OCI-LY7 (cell line): ENCODE measurements around the gene ADRB1. TPM values are rescaled to one million over a fixed set of nuclear protein-coding genes. Genes with fewer than 3 reads are reported as not detected.

Experiments used
- Bru-seq: library from RNA; stranded (reverse); fragments of 400-500 nt; gene quantifications from one replicate; lab custom pipeline; 2021; lab: Mats Ljungman, UMichigan
- BruChase-seq, 2 experiments: library from RNA; stranded (reverse); fragments of 400-500 nt; gene quantifications; one replicate each; lab custom pipeline; 2021; lab: Mats Ljungman, UMichigan
- BruUV-seq: library from RNA; stranded (reverse); fragments of 400-500 nt; replicated peaks from 2 replicates; lab custom pipeline; 2021; lab: Mats Ljungman, UMichigan
- CTCF ChIA-PET: fragments of 300-600 bp; sonication (Branson Sonifier 250); formaldehyde crosslinking; loops from one replicate; lab custom pipeline; 2022; ENCODE audit warnings: antibody characterized with exemption; ENCODE audit not compliant: unreplicated experiment; lab: Charles Lee
- POLR2A ChIA-PET: fragments of 300-600 bp; sonication (Branson Sonifier 250); formaldehyde crosslinking; loops from one replicate; lab custom pipeline; 2022; ENCODE audit warnings: antibody characterized with exemption; lab: Charles Lee
- DNase-seq: peaks from one replicate; pipeline ENCODE4 v3.0.0-alpha.2; 2015; ENCODE audit warnings: low spot score
- H2AFZ ChIP-seq: fragments of 200-600 bp; sonication (generic), shearing (Covaris generic); 2 replicates; pipeline ENCODE4 v1.6.1; 2014; ENCODE audit warnings: mild to moderate bottlenecking, antibody characterized with exemption, low read length, moderate library complexity
- H3K27ac ChIP-seq: fragments of 200-600 bp; sonication (generic); 2 replicates; pipeline ENCODE4 v1.5.1; 2014; ENCODE audit warnings: mixed run types, low read depth, mild to moderate bottlenecking, moderate library complexity, low read length, inconsistent platforms; ENCODE audit not compliant: poor library complexity, severe bottlenecking
- H3K36me3 ChIP-seq: fragments of 200-600 bp; sonication (generic); 2 replicates; pipeline ENCODE4 v1.6.1; 2014; ENCODE audit warnings: mild to moderate bottlenecking, antibody characterized with exemption, low read length, moderate library complexity, mixed read lengths; ENCODE audit not compliant: insufficient read depth
- H3K4me1 ChIP-seq: fragments of 200-600 bp; sonication (generic); 2 replicates; pipeline ENCODE4 v1.5.1; 2014; ENCODE audit warnings: mild to moderate bottlenecking, low read length; ENCODE audit not compliant: insufficient read depth, poor library complexity, severe bottlenecking
- H3K4me2 ChIP-seq: fragments of 200-600 bp; sonication (generic); 2 replicates; pipeline ENCODE4 v1.6.1; 2014; ENCODE audit warnings: mild to moderate bottlenecking, low read length
- H3K4me3 ChIP-seq: fragments of 200-600 bp; sonication (generic); 2 replicates; pipeline ENCODE4 v1.5.1; 2014; ENCODE audit warnings: mild to moderate bottlenecking, low read depth, low read length; ENCODE audit not compliant: poor library complexity, severe bottlenecking
- H3K79me2 ChIP-seq: fragments of 200-600 bp; sonication (generic); 2 replicates; pipeline ENCODE4 v1.6.1; 2016; ENCODE audit warnings: low read depth, mild to moderate bottlenecking, low read length, moderate library complexity, mixed read lengths; ENCODE audit not compliant: insufficient read depth
- H3K9me2 ChIP-seq: fragments of 200-600 bp; sonication (generic); 2 replicates; pipeline ENCODE4 v1.6.1; 2016; ENCODE audit warnings: mild to moderate bottlenecking, low read length, mixed read lengths; ENCODE audit not compliant: insufficient read depth
- H3K9me3 ChIP-seq: fragments of 200-600 bp; sonication (generic); 2 replicates; pipeline ENCODE4 v1.6.1; 2014; ENCODE audit warnings: mild to moderate bottlenecking, mixed run types, low read length, mixed read lengths
- H4K20me1 ChIP-seq: fragments of 200-600 bp; sonication (generic); 2 replicates; pipeline ENCODE4 v1.6.1; 2014; ENCODE audit warnings: mild to moderate bottlenecking, antibody characterized with exemption, low read length, moderate library complexity, mixed read lengths; ENCODE audit not compliant: insufficient read depth
- EZH2phosphoT487 ChIP-seq: fragments of 200-600 bp; sonication (generic); IDR thresholded peaks from 2 replicates; pipeline ENCODE4 v1.6.1; 2018; ENCODE audit warnings: low read depth, borderline replicate concordance, mild to moderate bottlenecking, mixed run types, antibody characterized with exemption, low read length, moderate library complexity, mixed read lengths
- intact Hi-C: fragments of 100-400 bp; cut with micrococcal nuclease; formaldehyde crosslinking; loops from one replicate; pipeline ENCODE4 v1.10.0; 2022; ENCODE audit not compliant: unreplicated experiment
- long read RNA-seq: library from polyadenylated mRNA; stranded (forward); transcript quantifications from one replicate; pipeline ENCODE4 v2.0.0, GENCODE V29; 2022
- total RNA-seq, 2 experiments: library from RNA; depleted of rRNA in 1 of 2; stranded (reverse); fragments of >200 nt in 1 of 2; shearing (Covaris generic) in 1 of 2; gene quantifications; 2 replicates each; pipeline ENCODE4 v1.2.3, GENCODE V29; 2014 to 2022
- TF ChIP-seq, protein P1 (sequence below): fragments of 200-600 bp; sonication (generic); conservative IDR thresholded peaks from 2 replicates; pipeline ENCODE4 v1.5.1; 2014; ENCODE audit warnings: mild to moderate bottlenecking, antibody characterized with exemption, low read length, moderate library complexity, mixed read lengths

Gene ADRB1
- total RNA-seq (2014; rRNA removed; shearing (Covaris generic)) (1.1 and 2.0 TPM in 2 replicates), total RNA-seq (2022) (1.3 and 1.4 TPM in 2 replicates), Bru-seq, nascent RNA (percentile 30 among the genes with signal in this experiment), BruChase-seq, experiment 1, labeled RNA remaining after a 6-hour chase (percentile 43 among the genes with signal in this experiment), BruChase-seq, experiment 2, labeled RNA remaining after a 2-hour chase (percentile 43 among the genes with signal in this experiment)
- long read RNA-seq, partial matches to known transcripts = 0 of 1 reads
- long read RNA-seq, other reads (novel, unspliced or antisense) = 0 of 1 reads

DNA sequence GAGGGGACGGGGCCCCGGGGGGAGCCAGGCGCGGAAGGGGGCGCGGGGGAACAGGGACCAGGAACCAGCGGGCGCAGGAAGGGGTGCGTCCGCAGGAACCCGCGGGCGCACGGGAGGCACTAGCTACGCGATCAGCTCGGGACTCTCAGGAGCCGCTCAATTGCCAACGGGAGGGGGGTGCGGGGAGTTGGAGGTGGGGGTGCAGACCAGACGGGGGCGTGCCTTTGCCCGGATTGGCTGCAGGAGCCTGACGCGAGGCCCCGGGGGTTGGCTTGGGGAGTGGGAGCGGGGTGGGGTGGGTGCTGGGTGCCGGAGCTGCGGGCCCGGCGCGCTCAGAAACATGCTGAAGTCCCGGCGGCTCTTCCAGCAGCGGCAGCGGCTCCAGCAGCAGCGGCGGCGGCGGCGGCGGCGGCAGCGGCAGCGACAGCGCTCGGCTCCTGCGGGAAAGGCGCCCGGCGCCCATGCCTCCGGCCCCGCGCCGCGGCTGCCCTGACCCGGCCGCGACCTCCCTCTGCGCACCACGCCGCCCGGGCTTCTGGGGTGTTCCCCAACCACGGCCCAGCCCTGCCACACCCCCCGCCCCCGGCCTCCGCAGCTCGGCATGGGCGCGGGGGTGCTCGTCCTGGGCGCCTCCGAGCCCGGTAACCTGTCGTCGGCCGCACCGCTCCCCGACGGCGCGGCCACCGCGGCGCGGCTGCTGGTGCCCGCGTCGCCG lies at the start of gene ADRB1:
Gene ADRB1, plus strand, starts transcription at position 335 of the 715 bp plus-strand sequence. Its CDS starts 267 bp downstream, at position 602.
- ChIA-PET POLR2A (interaction anchor here (0.6 to 2.2 kb wide), 12 partner anchors 10 to 361 kb away, joined by 3 to 9 read pairs (median 6); no protein-coding TSS in a partner anchor), CTCF (interaction anchor here (0.7 kb wide), 2 partner anchors 112 to 911 kb away, joined by 3 read pairs; no protein-coding TSS in a partner anchor)
- Histone ChIP-seq H2AFZ (peak within 1 kb of the TSS; percentile 84), H3K4me2 (peak within 1 kb of the TSS; percentile 75), H3K79me2 (no peaks in the 10 kb centered on the region), H4K20me1 (no peaks in the 10 kb centered on the region), H3K4me1 (peaks cover 8% of the 10 kb centered on the region), H3K4me3 (peak within 1 kb of the TSS; percentile 72), H3K9me3 (no peaks in the 10 kb centered on the region), H3K36me3 (no peaks in the 10 kb centered on the region), H3K27ac (no peak within 1 kb of the TSS), H3K9me2 (no peaks in the 10 kb centered on the region)
- BruUV-seq = no TSS peak
- peak; percentile 78 for DNase-seq
- intact Hi-C loops = loop anchor here (1.0 to 2.0 kb wide), 3 partner anchors 53 to 83 kb away; no protein-coding TSS in a partner anchor
- TF ChIP-seq EZH2phosphoT487 = no peak
- TF ChIP-seq, protein P1, sequence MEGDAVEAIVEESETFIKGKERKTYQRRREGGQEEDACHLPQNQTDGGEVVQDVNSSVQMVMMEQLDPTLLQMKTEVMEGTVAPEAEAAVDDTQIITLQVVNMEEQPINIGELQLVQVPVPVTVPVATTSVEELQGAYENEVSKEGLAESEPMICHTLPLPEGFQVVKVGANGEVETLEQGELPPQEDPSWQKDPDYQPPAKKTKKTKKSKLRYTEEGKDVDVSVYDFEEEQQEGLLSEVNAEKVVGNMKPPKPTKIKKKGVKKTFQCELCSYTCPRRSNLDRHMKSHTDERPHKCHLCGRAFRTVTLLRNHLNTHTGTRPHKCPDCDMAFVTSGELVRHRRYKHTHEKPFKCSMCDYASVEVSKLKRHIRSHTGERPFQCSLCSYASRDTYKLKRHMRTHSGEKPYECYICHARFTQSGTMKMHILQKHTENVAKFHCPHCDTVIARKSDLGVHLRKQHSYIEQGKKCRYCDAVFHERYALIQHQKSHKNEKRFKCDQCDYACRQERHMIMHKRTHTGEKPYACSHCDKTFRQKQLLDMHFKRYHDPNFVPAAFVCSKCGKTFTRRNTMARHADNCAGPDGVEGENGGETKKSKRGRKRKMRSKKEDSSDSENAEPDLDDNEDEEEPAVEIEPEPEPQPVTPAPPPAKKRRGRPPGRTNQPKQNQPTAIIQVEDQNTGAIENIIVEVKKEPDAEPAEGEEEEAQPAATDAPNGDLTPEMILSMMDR = no peak

DNA sequence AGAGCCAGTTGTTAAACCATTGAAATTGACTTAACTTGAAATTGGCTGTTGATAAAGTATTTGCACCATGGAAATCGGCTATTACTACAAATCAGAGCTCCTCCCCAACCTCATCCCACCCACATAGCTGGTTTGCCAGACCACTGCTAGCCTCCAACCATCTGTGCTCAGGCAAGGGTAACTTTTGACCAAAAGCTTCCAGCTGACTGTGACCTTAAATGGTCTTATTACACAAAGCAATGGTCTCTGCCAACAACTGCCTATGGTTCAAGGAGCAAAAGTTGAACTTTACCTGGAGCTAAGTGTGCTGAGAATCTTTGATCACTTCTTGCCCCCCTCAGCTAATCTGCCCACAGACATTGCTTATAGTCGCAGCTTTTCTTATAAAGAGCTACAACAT lies 48.5 kb upstream of the ADRB1 start:
- TF ChIP-seq, protein P1 = no peak
- Histone ChIP-seq H3K27ac (no peak overlapping the region), H4K20me1 (no peaks in the 10 kb centered on the region), H2AFZ (no peak overlapping the region), H3K4me2 (no peak overlapping the region), H3K79me2 (no peaks in the 10 kb centered on the region), H3K36me3 (no peaks in the 10 kb centered on the region), H3K4me1 (peaks cover 7% of the 10 kb centered on the region), H3K9me2 (no peaks in the 10 kb centered on the region), H3K4me3 (no peak overlapping the region), H3K9me3 (no peaks in the 10 kb centered on the region)
- no peak for DNase-seq
- intact Hi-C loops = no loop called here
- ChIA-PET POLR2A (interaction anchor here (1.1 to 2.8 kb wide), 2 partner anchors 12 to 22 kb away, joined by 5 to 18 read pairs; no protein-coding TSS in a partner anchor), CTCF (interaction anchor here (0.7 kb wide), 1 partner anchor 12 kb away, joined by 3 read pairs; no protein-coding TSS in a partner anchor)
- no TSS peak for BruUV-seq
